ENCODE results near the gene TP53. TPM values are rescaled to one million over a fixed set of nuclear protein-coding genes. Genes with fewer than 3 reads are reported as not detected.

The TP53 gene
- total and polyA plus RNA-seq, 7 donors, result 14.0 to 45.3 (median 16.2) TPM

DNA sequence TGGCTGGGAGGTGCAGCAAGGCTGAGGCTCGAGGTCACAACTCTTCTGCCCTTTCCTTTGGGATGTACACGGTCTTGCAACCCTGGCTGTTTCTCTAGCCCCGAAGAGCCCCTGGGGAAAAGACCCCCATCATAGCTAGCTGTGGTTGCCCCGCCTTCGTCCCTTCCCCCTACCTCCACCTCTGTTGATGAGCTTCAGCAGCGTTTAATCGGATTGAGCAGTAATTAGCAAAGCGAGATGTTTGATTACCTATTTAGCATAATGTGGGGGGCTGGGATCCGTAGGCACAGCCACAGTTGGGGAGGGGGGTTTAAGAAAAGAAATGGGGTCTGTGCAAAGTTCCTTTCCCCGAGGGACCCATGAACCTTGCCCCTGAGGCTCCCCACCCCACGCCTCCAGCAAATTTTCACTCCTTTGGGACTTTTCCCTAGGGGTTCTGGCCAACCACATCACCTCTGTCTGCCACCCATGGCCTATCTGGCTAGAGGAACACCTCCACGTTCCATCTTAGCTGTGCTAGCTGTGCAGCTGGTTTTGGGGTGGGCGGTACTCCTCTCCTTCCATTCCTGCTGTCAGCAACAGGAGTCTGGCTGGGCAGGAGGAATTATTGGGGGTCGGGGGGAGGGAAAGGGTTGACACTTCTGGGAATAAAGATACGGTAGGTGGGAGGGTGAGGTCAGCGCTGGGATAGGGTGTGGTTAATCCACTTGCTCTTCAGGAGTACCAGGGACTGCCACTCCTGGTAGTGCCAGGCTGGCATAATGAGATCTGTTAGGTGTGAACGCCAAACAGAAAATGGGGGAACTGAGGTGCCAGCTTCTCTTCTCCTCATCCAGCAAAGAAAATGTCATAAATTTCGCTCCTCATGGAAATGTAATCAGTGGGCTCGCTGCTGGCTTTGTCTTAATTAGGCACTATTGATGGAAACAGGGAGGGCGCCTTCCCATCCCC is 28.9 kb upstream of the TP53 start:
- WGBS, 2 donors, result 22 to 45% methylated on average over 20 of the region's 20 CpGs
- H3K27ac ChIP-seq, result peak overlapping the region in 3 of 4 donors; percentile 58 to 71 (median 62)
- peak overlapping the region; percentile 43 to 68 (median 57) for H3K4me3 ChIP-seq
- H3K36me3 ChIP-seq, result no peaks in the 10 kb centered on the region
- peaks cover 0 to 23% (median 20%) of the 10 kb centered on the region in 4 donors for H3K4me1 ChIP-seq
- H3K9me3 ChIP-seq, result no peaks in the 10 kb centered on the region
- no peak for DNase-seq
- no peak for TF ChIP-seq POLR2A (IDR thresholded peaks at IDR 0.05)
- TF ChIP-seq POLR2AphosphoS5 (IDR thresholded peaks at IDR 0.05), result no peak
- TF ChIP-seq EP300 (IDR thresholded peaks at IDR 0.05), result no peak
- TF ChIP-seq, protein P1, sequence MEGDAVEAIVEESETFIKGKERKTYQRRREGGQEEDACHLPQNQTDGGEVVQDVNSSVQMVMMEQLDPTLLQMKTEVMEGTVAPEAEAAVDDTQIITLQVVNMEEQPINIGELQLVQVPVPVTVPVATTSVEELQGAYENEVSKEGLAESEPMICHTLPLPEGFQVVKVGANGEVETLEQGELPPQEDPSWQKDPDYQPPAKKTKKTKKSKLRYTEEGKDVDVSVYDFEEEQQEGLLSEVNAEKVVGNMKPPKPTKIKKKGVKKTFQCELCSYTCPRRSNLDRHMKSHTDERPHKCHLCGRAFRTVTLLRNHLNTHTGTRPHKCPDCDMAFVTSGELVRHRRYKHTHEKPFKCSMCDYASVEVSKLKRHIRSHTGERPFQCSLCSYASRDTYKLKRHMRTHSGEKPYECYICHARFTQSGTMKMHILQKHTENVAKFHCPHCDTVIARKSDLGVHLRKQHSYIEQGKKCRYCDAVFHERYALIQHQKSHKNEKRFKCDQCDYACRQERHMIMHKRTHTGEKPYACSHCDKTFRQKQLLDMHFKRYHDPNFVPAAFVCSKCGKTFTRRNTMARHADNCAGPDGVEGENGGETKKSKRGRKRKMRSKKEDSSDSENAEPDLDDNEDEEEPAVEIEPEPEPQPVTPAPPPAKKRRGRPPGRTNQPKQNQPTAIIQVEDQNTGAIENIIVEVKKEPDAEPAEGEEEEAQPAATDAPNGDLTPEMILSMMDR (IDR thresholded peaks at IDR 0.05), result no peak
- H3K27me3 ChIP-seq, result peaks cover 10 to 53% (median 35%) of the 10 kb centered on the region in 3 donors
- intact Hi-C loops (cut with DNase I), result no loop called here

DNA sequence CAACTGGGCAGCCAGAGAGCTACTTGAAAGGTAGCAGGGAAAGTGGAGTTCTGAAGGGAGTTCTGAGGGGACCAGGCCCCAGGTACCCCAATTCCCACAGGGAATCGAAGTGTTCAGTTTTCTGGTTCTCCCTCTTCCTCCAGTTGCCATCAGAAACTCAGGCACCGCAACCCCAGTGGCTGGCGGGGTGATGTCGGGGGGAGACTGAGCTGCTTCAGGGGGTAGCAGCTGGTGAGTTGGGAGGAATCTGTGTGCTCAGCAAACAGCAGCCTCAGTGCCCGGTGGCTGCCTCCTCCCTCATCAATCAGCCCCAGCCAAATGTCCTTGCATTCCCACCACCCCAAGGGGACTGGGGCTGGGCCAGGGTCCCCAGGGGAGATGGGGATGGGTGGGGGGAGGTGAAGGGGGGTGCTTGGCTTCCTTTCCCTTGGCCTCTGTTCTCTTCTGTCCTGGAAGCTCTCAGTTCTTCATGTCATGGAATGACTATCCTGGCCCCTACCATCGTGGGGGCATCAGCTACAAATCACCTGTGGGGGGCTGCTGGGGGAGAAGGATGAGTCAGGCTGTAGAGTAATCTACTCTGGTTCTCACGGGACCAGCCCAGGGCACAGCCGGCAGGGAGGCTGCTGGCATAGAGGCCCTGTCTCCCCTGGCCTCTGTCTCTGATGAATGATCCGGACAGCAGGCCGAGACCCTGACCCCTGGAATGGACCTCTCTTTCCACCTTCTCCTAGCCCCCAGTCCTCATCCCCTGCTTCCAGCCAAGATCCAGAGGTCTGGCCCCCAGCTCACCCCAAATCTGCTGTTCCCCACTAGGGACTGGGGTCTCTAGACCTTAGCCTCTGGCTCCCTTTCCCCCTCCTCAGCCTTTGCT is 27.7 kb upstream of the TP53 start:
- H3K27ac ChIP-seq, result no peak overlapping the region
- TF ChIP-seq POLR2A (IDR thresholded peaks at IDR 0.05) (no peak), EP300 (IDR thresholded peaks at IDR 0.05) (no peak), POLR2AphosphoS5 (IDR thresholded peaks at IDR 0.05) (no peak)
- TF ChIP-seq, protein P1 (IDR thresholded peaks at IDR 0.05), result no peak
- H3K4me3 ChIP-seq, result no peak overlapping the region
- H3K36me3 ChIP-seq, result no peaks in the 10 kb centered on the region
- 72 to 77% methylated on average over 10 of the region's 10 CpGs for WGBS, 2 donors
- H3K9me3 ChIP-seq, result no peaks in the 10 kb centered on the region
- no peak for DNase-seq
- peaks cover 10 to 66% (median 46%) of the 10 kb centered on the region in 3 donors for H3K27me3 ChIP-seq
- intact Hi-C loops (cut with DNase I), result no loop called here
- H3K4me1 ChIP-seq, result peaks cover 0 to 23% (median 20%) of the 10 kb centered on the region in 4 donors

DNA sequence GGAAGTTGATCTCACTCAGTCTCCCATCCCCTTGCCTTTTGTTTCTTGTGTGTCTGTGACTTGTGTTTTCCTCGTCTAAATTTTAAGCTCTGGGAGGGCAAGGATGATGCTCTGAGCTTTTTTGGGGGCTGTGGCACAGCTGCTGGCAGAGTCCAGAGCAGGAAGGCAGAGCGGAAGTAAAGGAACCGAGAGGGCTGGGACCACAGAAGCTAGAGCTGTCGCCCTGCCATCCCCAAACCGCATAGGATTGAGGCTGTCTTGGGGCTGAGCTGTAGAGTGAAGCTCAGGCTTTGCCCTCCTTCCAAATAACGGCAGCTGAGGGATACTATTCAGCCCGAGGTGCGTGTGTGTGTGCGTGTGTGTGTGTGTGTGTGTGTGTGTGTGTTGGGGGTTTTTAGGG is 26.5 kb upstream of the TP53 start:
- peaks cover 10 to 78% (median 58%) of the 10 kb centered on the region in 3 donors for H3K27me3 ChIP-seq

DNA sequence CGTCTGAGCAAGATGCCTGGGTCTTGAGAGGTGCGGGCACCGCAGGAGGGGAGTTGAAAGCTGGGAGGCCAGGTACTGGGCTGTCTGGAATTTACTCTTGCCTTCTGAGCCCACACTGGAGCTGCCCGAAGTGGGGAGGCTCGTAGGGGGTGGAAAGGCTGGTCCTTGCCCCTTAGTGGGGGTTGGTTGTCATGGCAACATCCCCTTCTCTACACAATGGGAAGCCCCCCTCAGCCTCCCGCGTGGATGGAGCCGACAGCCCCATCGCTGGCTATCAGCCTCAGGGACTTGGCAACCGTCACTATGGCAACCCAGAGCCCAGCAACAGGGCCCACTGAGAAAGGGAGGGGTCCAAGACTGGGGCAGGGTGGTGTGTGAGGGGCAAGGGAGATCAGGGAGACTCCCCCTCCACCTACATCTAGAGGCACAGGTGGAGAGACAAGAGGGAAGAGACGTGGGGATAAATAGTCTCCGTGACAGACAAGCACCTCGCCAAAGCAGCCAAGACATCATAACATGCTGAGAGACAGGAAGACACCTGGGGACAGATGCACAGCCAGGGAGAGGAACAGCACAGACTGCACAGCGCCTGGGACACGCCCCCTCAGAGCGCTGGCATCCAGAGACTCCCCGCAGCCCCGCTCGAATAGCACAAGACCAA is 25.0 kb upstream of the TP53 start:
- 16 to 30% methylated on average over 19 of the region's 19 CpGs for WGBS, 2 donors
- Histone ChIP-seq H3K27me3 (peaks cover 10 to 93% (median 68%) of the 10 kb centered on the region in 3 donors), H3K27ac (no peak overlapping the region), H3K9me3 (no peaks in the 10 kb centered on the region), H3K36me3 (no peaks in the 10 kb centered on the region), H3K4me1 (peaks cover 0 to 14% (median 11%) of the 10 kb centered on the region in 4 donors), H3K4me3 (no peak overlapping the region)
- no peak for TF ChIP-seq POLR2A (IDR thresholded peaks at IDR 0.05)
- TF ChIP-seq POLR2AphosphoS5 (IDR thresholded peaks at IDR 0.05), result no peak
- TF ChIP-seq, protein P1 (IDR thresholded peaks at IDR 0.05), result no peak
- no peak for TF ChIP-seq EP300 (IDR thresholded peaks at IDR 0.05)
- intact Hi-C loops (cut with DNase I), result no loop called here
- DNase-seq, result no peak

More for the DNA sequence above, 26.5 kb upstream of the TP53 start:
- 23 to 44% methylated on average over 9 of the region's 9 CpGs for WGBS, 2 donors
- intact Hi-C loops (cut with DNase I), result no loop called here
- TF ChIP-seq EP300 (IDR thresholded peaks at IDR 0.05) (no peak), POLR2AphosphoS5 (IDR thresholded peaks at IDR 0.05) (no peak), POLR2A (IDR thresholded peaks at IDR 0.05) (no peak)
- TF ChIP-seq, protein P1 (IDR thresholded peaks at IDR 0.05), result no peak
- H3K4me3 ChIP-seq, result no peak overlapping the region
- H3K27ac ChIP-seq, result no peak overlapping the region
- no peak for DNase-seq
- no peaks in the 10 kb centered on the region for H3K36me3 ChIP-seq
- no peaks in the 10 kb centered on the region for H3K9me3 ChIP-seq
- peaks cover 0 to 23% (median 20%) of the 10 kb centered on the region in 4 donors for H3K4me1 ChIP-seq

All from sigmoid colon (tissue), 7 donors.